OCI-LY3 (cell line): ENCODE data around the gene ACAA2.

ENCODE experiments used
- H2AFZ ChIP-seq: fragments of 200-600, 300-600 bp; shearing (Covaris generic); 2 replicates; pipeline ENCODE4 v1.6.0; 2014; ENCODE audit warnings: antibody characterized with exemption, low read depth, low read length
- H3K27ac ChIP-seq: fragments of 200-600, 300-600 bp; sonication (generic); 2 replicates; pipeline ENCODE4 v1.5.1; 2014; ENCODE audit warnings: mild to moderate bottlenecking, low read length, moderate library complexity, mixed read lengths
- H3K27me3 ChIP-seq: fragments of 200-600, 300-600 bp; sonication (generic); 2 replicates; pipeline ENCODE4 v1.6.1; 2014; ENCODE audit warnings: low read depth, low read length, mixed read lengths
- H3K36me3 ChIP-seq: fragments of 200-600, 300-600 bp; sonication (generic); replicated peaks from 2 replicates; pipeline ENCODE3; 2014; ENCODE audit warnings: low read depth, low read length, mixed read lengths
- H3K4me1 ChIP-seq: fragments of 300-600, 200-600 bp; sonication (generic); 2 replicates; pipeline ENCODE4 v1.6.1; 2014; ENCODE audit warnings: low read length, mixed read lengths
- H3K4me2 ChIP-seq: fragments of 200-600, 300-600 bp; sonication (generic); 2 replicates; pipeline ENCODE4 v1.6.1; 2014; ENCODE audit warnings: low read length, mixed read lengths
- H3K4me3 ChIP-seq: fragments of 300-600, 200-600 bp; sonication (generic); 2 replicates; pipeline ENCODE4 v1.5.1; 2014; ENCODE audit warnings: antibody characterized with exemption, mild to moderate bottlenecking, low read length, moderate library complexity
- H3K79me2 ChIP-seq: fragments of 300-600, 200-600 bp; shearing (Covaris generic); 2 replicates; pipeline ENCODE4 v1.6.1; 2014; ENCODE audit warnings: mild to moderate bottlenecking, low read length, mixed read lengths
- H3K9ac ChIP-seq: fragments of 300-600, 200-600 bp; shearing (Covaris generic); 2 replicates; pipeline ENCODE4 v1.6.0; 2014; ENCODE audit warnings: mild to moderate bottlenecking, low read length, moderate library complexity
- H3K9me3 ChIP-seq: fragments of 200-600, 300-600 bp; shearing (Covaris generic); 2 replicates; pipeline ENCODE4 v1.6.1; 2014; ENCODE audit warnings: low read length, mixed read lengths; ENCODE audit not compliant: insufficient read depth
- H4K20me1 ChIP-seq: fragments of 200-600, 300-600 bp; sonication (generic); 2 replicates; pipeline ENCODE4 v1.6.1; 2016; ENCODE audit warnings: low read length, mixed read lengths; ENCODE audit not compliant: insufficient read depth
- CTCF ChIP-seq: fragments of 200-600, 300-600 bp; sonication (generic); IDR thresholded peaks from 2 replicates; pipeline ENCODE4 v1.5.1; 2014; ENCODE audit warnings: antibody characterized with exemption, low read length, low read depth
- EZH2phosphoT487 ChIP-seq: fragments of 200-600 bp; shearing (Covaris generic); IDR thresholded peaks from 2 replicates; pipeline ENCODE4 v1.6.1; 2018; ENCODE audit warnings: antibody characterized with exemption, mixed run types, low read depth

Gene ACAA2

GRCh38 chr18:49757513-49758262 is 55.6 kb downstream of the ACAA2 start:
- no peaks in the 10 kb centered on the region for H3K79me2 ChIP-seq
- H3K4me2 ChIP-seq = peak overlapping the region; percentile 5; the same call in 1 of the 2 replicates
- H3K27ac ChIP-seq = no peak overlapping the region
- no peak overlapping the region for H2AFZ ChIP-seq
- TF ChIP-seq EZH2phosphoT487 = no peak
- no peak for TF ChIP-seq CTCF
- no peaks in the 10 kb centered on the region for H4K20me1 ChIP-seq
- H3K9ac ChIP-seq = no peak overlapping the region
- H3K36me3 ChIP-seq = no peaks in the 10 kb centered on the region
- H3K4me3 ChIP-seq = no peak overlapping the region
- peaks cover 12% of the 10 kb centered on the region for H3K4me1 ChIP-seq
- 0 out of 2 replicates have a peak, but pooled peaks cover 2% of the 10 kb centered on the region for H3K9me3 ChIP-seq
- peaks cover 21% of the 10 kb centered on the region; the same call in 1 of the 2 replicates for H3K27me3 ChIP-seq

- peak overlapping the region; percentile 5; the same call in 1 of the 2 replicates for H3K4me2 ChIP-seq
- H4K20me1 ChIP-seq = no peaks in the 10 kb centered on the region
- no peaks in the 10 kb centered on the region for H3K79me2 ChIP-seq
- H3K36me3 ChIP-seq = no peaks in the 10 kb centered on the region
- H3K9me3 ChIP-seq = 0 out of 2 replicates have a peak, but pooled peaks cover 2% of the 10 kb centered on the region
- no peak overlapping the region; the same call in 1 of the 2 replicates for H2AFZ ChIP-seq
- H3K4me1 ChIP-seq = peaks cover 12% of the 10 kb centered on the region
- TF ChIP-seq EZH2phosphoT487 = no peak
- no peak for TF ChIP-seq CTCF
- H3K27me3 ChIP-seq = peaks cover 29% of the 10 kb centered on the region
- no peak overlapping the region for H3K4me3 ChIP-seq
- no peak overlapping the region for H3K27ac ChIP-seq
- H3K9ac ChIP-seq = no peak overlapping the region
Observed at GRCh38 chr18:49756671-49757362, 56.5 kb downstream of the ACAA2 start.

DNA sequence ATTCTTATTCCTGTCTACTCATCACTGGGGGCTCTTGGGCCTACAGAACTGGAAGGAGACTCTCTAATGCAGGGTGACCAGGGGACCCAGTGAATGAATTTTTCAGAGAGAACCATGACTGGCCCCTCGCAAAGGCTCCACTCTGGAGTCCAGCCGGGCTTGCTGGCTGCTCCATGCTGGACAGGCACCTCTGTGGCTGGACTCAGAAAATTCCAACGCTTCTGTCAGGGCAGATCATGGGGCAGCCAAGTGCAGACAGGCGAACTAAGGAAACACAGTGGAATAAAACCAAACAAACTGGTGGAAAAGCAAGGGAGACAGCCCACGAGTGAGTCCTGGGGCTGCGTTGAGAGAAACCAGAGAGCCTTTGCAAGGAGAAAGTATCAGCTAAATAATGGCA is 57.2 kb downstream of the ACAA2 start:
- H3K4me3 ChIP-seq = no peak overlapping the region

More for the DNA sequence above, 57.2 kb downstream of the ACAA2 start:
- Histone ChIP-seq H3K4me2 (no peak overlapping the region), H3K27me3 (peaks cover 36% of the 10 kb centered on the region), H3K4me1 (peaks cover 12% of the 10 kb centered on the region), H3K9me3 (0 out of 2 replicates have a peak, but pooled peaks cover 2% of the 10 kb centered on the region), H3K27ac (no peak overlapping the region), H3K9ac (no peak overlapping the region), H3K79me2 (no peaks in the 10 kb centered on the region), H2AFZ (no peak overlapping the region), H4K20me1 (no peaks in the 10 kb centered on the region), H3K36me3 (no peaks in the 10 kb centered on the region)
- TF ChIP-seq CTCF (no peak), EZH2phosphoT487 (no peak)
